GM23248 (cell line): ENCODE data around the gene PRKCQ. TPM values are rescaled to one million over a fixed set of nuclear protein-coding genes. Genes with fewer than 3 reads are reported as not detected.

Experiments used
- DNase-seq: peaks from one replicate; pipeline ENCODE4 v3.0.0-alpha.2; 2015
- H2AFZ ChIP-seq: fragments of 200-600 bp; sonication (generic); 2 replicates; pipeline ENCODE4 v1.6.1; 2016; ENCODE audit warnings: antibody characterized with exemption
- H3F3A ChIP-seq: fragments of 200-600 bp; sonication (generic); 2 replicates; pipeline ENCODE4 v1.6.1; 2016; ENCODE audit warnings: mild to moderate bottlenecking, antibody characterized with exemption, mixed run types; ENCODE audit not compliant: insufficient read depth
- H3K27ac ChIP-seq: fragments of 200-600 bp; sonication (generic); 2 replicates; pipeline ENCODE4 v1.5.1; 2016; ENCODE audit warnings: mild to moderate bottlenecking
- H3K27me3 ChIP-seq: fragments of 200-600 bp; sonication (generic); replicated peaks from 2 replicates; pipeline ENCODE4 v1.6.1; 2016; ENCODE audit warnings: mild to moderate bottlenecking; ENCODE audit not compliant: insufficient read depth
- H3K36me3 ChIP-seq: fragments of 200-600 bp; sonication (generic); 2 replicates; pipeline ENCODE4 v1.6.1; 2016; ENCODE audit warnings: low read depth, mild to moderate bottlenecking
- H3K4me1 ChIP-seq: fragments of 200-600 bp; sonication (generic); 2 replicates; pipeline ENCODE4 v1.6.1; 2016; ENCODE audit warnings: mild to moderate bottlenecking; ENCODE audit not compliant: insufficient read depth
- H3K4me2 ChIP-seq: fragments of 200-600 bp; sonication (generic); one replicate; pipeline ENCODE4 v1.6.1; 2016; ENCODE audit warnings: mild to moderate bottlenecking; ENCODE audit not compliant: unreplicated experiment
- H3K4me3 ChIP-seq: fragments of 200-600 bp; sonication (generic); 2 replicates; pipeline ENCODE4 v1.5.1; 2016; ENCODE audit warnings: mild to moderate bottlenecking
- H3K79me2 ChIP-seq: fragments of 200-600 bp; sonication (generic); 2 replicates; pipeline ENCODE4 v1.6.1; 2016; ENCODE audit warnings: mild to moderate bottlenecking; ENCODE audit not compliant: insufficient read depth
- H3K9ac ChIP-seq: fragments of 200-600 bp; sonication (generic); 2 replicates; pipeline ENCODE4 v1.6.1; 2016; ENCODE audit warnings: mild to moderate bottlenecking
- H3K9me2 ChIP-seq: fragments of 200-600 bp; sonication (generic); 2 replicates; pipeline ENCODE4 v1.6.1; 2016; ENCODE audit warnings: mixed run types, mild to moderate bottlenecking, moderate library complexity; ENCODE audit not compliant: insufficient read depth
- H3K9me3 ChIP-seq: fragments of 200-600 bp; sonication (generic); one replicate; pipeline ENCODE4 v1.6.1; 2017; ENCODE audit warnings: low read depth
- H4K20me1 ChIP-seq: fragments of 200-600 bp; sonication (generic); 2 replicates; pipeline ENCODE4 v1.6.0; 2016; ENCODE audit not compliant: insufficient read depth
- EZH2 ChIP-seq: fragments of 200-600 bp; sonication (generic); IDR thresholded peaks from 2 replicates; pipeline ENCODE4 v1.6.1; 2018; ENCODE audit warnings: antibody characterized with exemption, mild to moderate bottlenecking; ENCODE audit not compliant: insufficient read depth, poor library complexity, severe bottlenecking
- EZH2phosphoT487 ChIP-seq: fragments of 200-600 bp; sonication (generic); IDR thresholded peaks from 2 replicates; pipeline ENCODE4 v1.6.1; 2018; ENCODE audit warnings: antibody characterized with exemption, moderate library complexity, mild to moderate bottlenecking, low read depth; ENCODE audit not compliant: insufficient read depth
- WGBS, 2 experiments: methylation state at CpG; one replicate each; pipeline ENCODE4 v1.1.6; 2015 to 2017; ENCODE audit warnings: low lambda C conversion rate in 2 of 2, low coverage in 1 of 2; ENCODE audit errors: missing lambda C conversion rate in 2 of 2; 5-methylcytosine and 5-hydroxymethylcytosine counted together
- in situ Hi-C: fragments of 300-500 bp; cut with MboI; formaldehyde crosslinking; loops from 2 replicates; pipeline ENCODE4 v1.15.0; 2020
- polyA plus RNA-seq: library from polyadenylated mRNA; unstranded; fragments of >200 nt; fragmentation: Nextera tagmentation; extraction: Ambion mirVana; gene quantifications from 2 replicates; pipeline ENCODE4 v1.2.1, GENCODE V29; 2016
- total RNA-seq: library from RNA; depleted of rRNA; stranded (reverse); fragments of >200 nt; shearing (Covaris generic); gene quantifications from 2 replicates; pipeline ENCODE4 v1.2.3, GENCODE V29; 2014

Gene PRKCQ
- total and polyA plus RNA-seq, 2 experiments from 2014 or later = not detected

DNA sequence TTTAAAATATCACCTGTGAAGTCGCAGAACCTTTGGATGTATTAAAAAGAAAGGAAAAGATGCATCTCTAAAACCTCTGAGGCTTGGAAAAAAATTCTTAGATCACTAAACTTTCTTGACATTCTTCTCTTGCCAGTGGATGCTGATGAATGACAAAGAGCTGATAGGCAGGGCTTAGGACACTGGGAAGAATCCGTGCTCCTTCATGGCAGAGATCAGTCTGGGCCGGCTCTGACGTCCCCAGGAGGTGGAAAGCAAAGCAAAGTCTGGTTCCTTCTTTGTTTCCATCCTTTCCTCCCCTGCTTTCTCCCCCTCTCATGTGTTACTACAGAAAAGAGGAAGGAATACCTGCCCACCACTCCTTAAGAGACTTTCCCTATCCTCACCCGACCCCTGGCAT lies 161.9 kb downstream of the PRKCQ start:
- no peak overlapping the region for H3K4me2 ChIP-seq
- no peaks in the 10 kb centered on the region for H3K36me3 ChIP-seq
- H3K79me2 ChIP-seq = no peaks in the 10 kb centered on the region
- no peak for DNase-seq
- no peak overlapping the region for H3K27ac ChIP-seq
- no peaks in the 10 kb centered on the region for H4K20me1 ChIP-seq
- H3K9ac ChIP-seq = no peak overlapping the region
- in situ Hi-C loops = no loop called here
- H3K27me3 ChIP-seq = peaks cover 32% of the 10 kb centered on the region
- no peak for TF ChIP-seq EZH2
- TF ChIP-seq EZH2phosphoT487 = no peak
- 38 to 39% methylated on average over 5 of the region's 5 CpGs for WGBS, 2 experiments
- H2AFZ ChIP-seq = no peak overlapping the region
- no peak overlapping the region for H3K4me3 ChIP-seq
- H3K9me2 ChIP-seq = no peaks in the 10 kb centered on the region
- no peaks in the 10 kb centered on the region for H3F3A ChIP-seq
- no peaks in the 10 kb centered on the region for H3K9me3 ChIP-seq
- no peaks in the 10 kb centered on the region for H3K4me1 ChIP-seq

DNA sequence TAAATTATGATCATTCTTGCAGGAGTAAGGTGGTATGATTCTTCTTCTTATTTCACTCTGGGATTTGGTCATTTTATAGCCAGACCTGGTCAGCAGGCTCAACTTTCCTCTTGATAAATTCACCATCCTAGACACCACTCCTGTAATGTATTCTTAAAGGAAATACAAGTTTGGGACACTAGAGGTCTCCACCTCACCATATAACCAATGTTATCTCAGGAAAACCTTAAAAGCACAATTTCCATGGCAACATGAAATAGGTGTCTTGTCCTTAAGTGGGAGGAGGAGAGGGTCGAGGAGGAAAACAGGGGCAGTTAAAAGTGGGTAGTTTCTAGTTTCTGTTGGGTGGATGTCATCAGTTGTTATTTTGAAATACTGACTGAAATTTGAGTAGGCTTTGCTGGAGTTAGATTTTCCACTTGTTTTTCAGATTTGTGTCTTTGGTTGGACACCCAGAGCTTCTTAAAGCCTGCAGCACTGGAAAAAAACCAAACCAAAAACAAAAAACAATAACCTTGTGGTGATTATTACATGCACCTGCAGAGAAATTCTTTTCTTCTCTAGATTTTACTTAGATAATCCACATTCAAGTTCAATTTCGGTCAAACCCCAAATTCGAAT lies 163.1 kb downstream of the PRKCQ start:
- Histone ChIP-seq H2AFZ (no peak overlapping the region), H3K27me3 (peaks cover 33% of the 10 kb centered on the region), H3K9me3 (no peaks in the 10 kb centered on the region), H3K79me2 (no peaks in the 10 kb centered on the region), H3K9me2 (no peaks in the 10 kb centered on the region), H3K4me3 (no peak overlapping the region), H3K4me2 (no peak overlapping the region), H3K4me1 (no peaks in the 10 kb centered on the region), H3F3A (no peaks in the 10 kb centered on the region), H3K9ac (no peak overlapping the region), H3K36me3 (no peaks in the 10 kb centered on the region), H3K27ac (no peak overlapping the region), H4K20me1 (no peaks in the 10 kb centered on the region)
- TF ChIP-seq EZH2phosphoT487 (no peak), EZH2 (no peak)
- peak; percentile 61 for DNase-seq
- in situ Hi-C loops = no loop called here
- 59 to 60% methylated on average over 3 of the region's 3 CpGs for WGBS, 2 experiments

DNA sequence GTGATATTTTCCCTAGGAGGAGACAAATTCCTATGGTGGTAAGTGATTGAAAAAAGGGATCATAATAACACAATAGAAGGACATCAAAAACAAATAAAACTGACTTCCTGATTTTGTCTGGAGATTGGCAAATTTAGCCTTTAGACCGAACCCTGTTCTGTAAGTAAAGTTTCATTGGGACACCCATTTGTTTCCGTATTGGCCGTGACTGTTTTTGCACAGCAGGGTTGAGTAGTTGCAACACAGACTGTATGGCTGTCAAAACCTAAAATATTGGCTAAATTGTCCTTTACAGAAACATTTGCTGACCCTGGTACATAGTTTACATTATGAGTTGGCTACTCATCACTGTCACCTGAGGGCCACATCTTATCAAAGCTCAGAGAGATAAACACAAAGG lies 168.6 kb downstream of the PRKCQ start:
- no peak overlapping the region for H3K4me2 ChIP-seq
- no peaks in the 10 kb centered on the region for H3K79me2 ChIP-seq
- H3F3A ChIP-seq = peaks cover 11% of the 10 kb centered on the region; the same call in 1 of the 2 replicates
- H3K27me3 ChIP-seq = peaks cover 14% of the 10 kb centered on the region
- no peaks in the 10 kb centered on the region for H3K9me3 ChIP-seq
- H3K9me2 ChIP-seq = no peaks in the 10 kb centered on the region
- WGBS, 2 experiments = 89 to 92% methylated on average over 3 of the region's 3 CpGs
- no peak overlapping the region for H3K27ac ChIP-seq
- in situ Hi-C loops = no loop called here
- H3K4me1 ChIP-seq = peaks cover 9% of the 10 kb centered on the region; the same call in 1 of the 2 replicates
- TF ChIP-seq EZH2phosphoT487 (no peak), EZH2 (no peak)
- no peak overlapping the region for H3K9ac ChIP-seq
- DNase-seq = no peak
- no peak overlapping the region for H3K4me3 ChIP-seq
- no peak overlapping the region for H2AFZ ChIP-seq
- no peaks in the 10 kb centered on the region for H3K36me3 ChIP-seq
- H4K20me1 ChIP-seq = no peaks in the 10 kb centered on the region

DNA sequence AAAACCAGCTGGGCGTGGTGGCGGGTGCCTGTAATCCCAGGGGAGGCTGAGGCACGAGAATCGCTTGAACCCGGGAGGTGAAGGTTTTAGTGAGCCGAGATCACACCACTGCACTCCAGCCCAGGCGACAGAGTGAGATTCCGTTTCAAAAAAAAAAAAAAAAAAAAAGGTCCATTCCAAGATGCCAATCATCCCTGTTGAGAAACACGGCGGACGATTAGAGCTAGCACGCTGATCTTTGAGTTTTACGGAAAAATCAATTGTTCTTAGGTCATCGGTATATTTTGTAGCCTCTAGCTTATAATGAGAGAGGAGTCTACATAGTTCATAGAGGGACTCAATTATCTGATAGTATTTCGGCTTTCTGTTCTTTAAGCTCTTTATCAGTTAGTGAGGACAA lies 169.2 kb downstream of the PRKCQ start:
- in situ Hi-C loops = no loop called here
- DNase-seq = no peak
- 86% methylated on average over 15 of the region's 15 CpGs for WGBS, 2 experiments

More for the DNA sequence above, 169.2 kb downstream of the PRKCQ start:
- Histone ChIP-seq H3K9me2 (no peaks in the 10 kb centered on the region), H3K27me3 (peaks cover 14% of the 10 kb centered on the region), H3K36me3 (no peaks in the 10 kb centered on the region), H3K4me3 (no peak overlapping the region), H4K20me1 (no peaks in the 10 kb centered on the region), H3K27ac (no peak overlapping the region), H3K9me3 (no peaks in the 10 kb centered on the region), H3K4me1 (peaks cover 9% of the 10 kb centered on the region; the same call in 1 of the 2 replicates), H3K9ac (no peak overlapping the region), H3K4me2 (no peak overlapping the region), H3F3A (peaks cover 11% of the 10 kb centered on the region; the same call in 1 of the 2 replicates), H3K79me2 (no peaks in the 10 kb centered on the region), H2AFZ (no peak overlapping the region)
- TF ChIP-seq EZH2 = no peak
- TF ChIP-seq EZH2phosphoT487 = no peak
